HG03175 (cell line): Measurements from ENCODE around the gene CSTPP1.

Experiments
- ATAC-seq: cut with Tn5 transposase; IDR thresholded peaks from one replicate; pipeline ENCODE4 v1.9.1; 2021; ENCODE audit warnings: mild to moderate bottlenecking, moderate library complexity; ENCODE audit not compliant: unreplicated experiment

The CSTPP1 gene

GRCh38 chr11:47176328-47177228, 240.0 kb downstream of the CSTPP1 start, which contains the start of gene ARFGAP2:
ARFGAP2 (minus strand) TSS chr11:47176879; CDS start chr11:47176853, 26 bp downstream.
- peak; percentile 89 for ATAC-seq

GRCh38 chr11:47177229-47177845, 240.8 kb downstream of the CSTPP1 start:
- ATAC-seq = peak; percentile 66

GRCh38 chr11:47177846-47178245, 241.3 kb downstream of the CSTPP1 start:
- no peak for ATAC-seq

GRCh38 chr11:47178316-47178715, 241.8 kb downstream of the CSTPP1 start:
- ATAC-seq = no peak

- no peak for ATAC-seq
Measured at GRCh38 chr11:47178737-47179654, 242.4 kb downstream of the CSTPP1 start.

GRCh38 chr11:47179655-47179991, 243.1 kb downstream of the CSTPP1 start:
- ATAC-seq = no peak

- ATAC-seq = no peak
Measured at GRCh38 chr11:47180006-47180787, 243.6 kb downstream of the CSTPP1 start.

GRCh38 chr11:47181271-47181670, 244.7 kb downstream of the CSTPP1 start:
- no peak for ATAC-seq

- ATAC-seq = no peak
Measured at GRCh38 chr11:47182380-47182779, 245.8 kb downstream of the CSTPP1 start.

- no peak for ATAC-seq
Measured at GRCh38 chr11:47183031-47183856, 246.7 kb downstream of the CSTPP1 start.

- no peak for ATAC-seq
Measured at GRCh38 chr11:47183969-47184368, 247.4 kb downstream of the CSTPP1 start.

GRCh38 chr11:47184711-47185304, 248.2 kb downstream of the CSTPP1 start:
- no peak for ATAC-seq

GRCh38 chr11:47185305-47186075, 248.9 kb downstream of the CSTPP1 start:
- no peak for ATAC-seq

- peak; percentile 58 for ATAC-seq
Measured at GRCh38 chr11:47186076-47186699, 249.6 kb downstream of the CSTPP1 start, which contains the start of gene PACSIN3. PACSIN3 (minus strand) TSS chr11:47186434; CDS start chr11:47182727, 3,707 bp downstream.

- ATAC-seq = peak; percentile 25
Measured at GRCh38 chr11:47186700-47187695, 250.4 kb downstream of the CSTPP1 start.

GRCh38 chr11:47187723-47188122, 251.2 kb downstream of the CSTPP1 start:
- no peak for ATAC-seq

GRCh38 chr11:47188259-47188658, 251.7 kb downstream of the CSTPP1 start:
- ATAC-seq = no peak
